Ishikawa (cell line): ENCODE measurements around the gene TOX2.

Experiments
- CEBPB ChIP-seq: IDR thresholded peaks from 2 replicates; pipeline ENCODE4 v1.6.1; 2012
- CREB1 ChIP-seq: IDR thresholded peaks from 2 replicates; pipeline ENCODE4 v1.6.1; 2012; ENCODE audit warnings: low read depth
- EGR1 ChIP-seq: IDR thresholded peaks from 2 replicates; pipeline ENCODE4 v1.6.1; 2012
- EP300 ChIP-seq: IDR thresholded peaks from 2 replicates; pipeline ENCODE4 v1.6.1; 2012; ENCODE audit warnings: borderline replicate concordance
- FOXM1 ChIP-seq: IDR thresholded peaks from 2 replicates; pipeline ENCODE4 v1.6.1; 2012; ENCODE audit warnings: low read depth, borderline replicate concordance
- NFIC ChIP-seq: IDR thresholded peaks from 2 replicates; pipeline ENCODE4 v1.6.1; 2012
- RAD21 ChIP-seq: IDR thresholded peaks from 2 replicates; pipeline ENCODE4 v1.6.1; 2012; ENCODE audit warnings: low read depth
- REST ChIP-seq: IDR thresholded peaks from 2 replicates; pipeline ENCODE4 v1.6.1; 2012; ENCODE audit warnings: low read depth, mild to moderate bottlenecking
- TAF1 ChIP-seq: IDR thresholded peaks from 2 replicates; pipeline ENCODE4 v1.6.1; 2012; ENCODE audit warnings: low read depth, mild to moderate bottlenecking
- TCF12 ChIP-seq: IDR thresholded peaks from 2 replicates; pipeline ENCODE4 v1.6.1; 2012; ENCODE audit warnings: low read depth
- TEAD4 ChIP-seq: IDR thresholded peaks from 2 replicates; pipeline ENCODE4 v1.6.1; 2012
- YY1 ChIP-seq: IDR thresholded peaks from 2 replicates; pipeline ENCODE4 v1.6.1; 2012; ENCODE audit warnings: low read depth
- ZBTB7A ChIP-seq: IDR thresholded peaks from 2 replicates; pipeline ENCODE4 v1.6.1; 2012; ENCODE audit warnings: low read depth
- TF ChIP-seq, protein P1 (sequence below): IDR thresholded peaks from 2 replicates; pipeline ENCODE4 v1.6.1; 2012
- TF ChIP-seq, protein P2 (sequence below): IDR thresholded peaks from 2 replicates; pipeline ENCODE4 v1.6.1; 2012

The TOX2 gene

GRCh38 chr20:43894491-43894890 lies 20.2 kb upstream of the TOX2 start:
- no peak for TF ChIP-seq TCF12
- no peak for TF ChIP-seq EGR1
- TF ChIP-seq TAF1 = no peak
- TF ChIP-seq TEAD4 = no peak
- TF ChIP-seq CREB1 = no peak
- TF ChIP-seq, protein P1, sequence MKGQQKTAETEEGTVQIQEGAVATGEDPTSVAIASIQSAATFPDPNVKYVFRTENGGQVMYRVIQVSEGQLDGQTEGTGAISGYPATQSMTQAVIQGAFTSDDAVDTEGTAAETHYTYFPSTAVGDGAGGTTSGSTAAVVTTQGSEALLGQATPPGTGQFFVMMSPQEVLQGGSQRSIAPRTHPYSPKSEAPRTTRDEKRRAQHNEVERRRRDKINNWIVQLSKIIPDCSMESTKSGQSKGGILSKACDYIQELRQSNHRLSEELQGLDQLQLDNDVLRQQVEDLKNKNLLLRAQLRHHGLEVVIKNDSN = no peak
- TF ChIP-seq YY1 = no peak
- TF ChIP-seq ZBTB7A = no peak
- TF ChIP-seq EP300 = no peak
- no peak for TF ChIP-seq RAD21
- TF ChIP-seq NFIC = no peak
- no peak for TF ChIP-seq CEBPB
- no peak for TF ChIP-seq REST
- TF ChIP-seq, protein P2, sequence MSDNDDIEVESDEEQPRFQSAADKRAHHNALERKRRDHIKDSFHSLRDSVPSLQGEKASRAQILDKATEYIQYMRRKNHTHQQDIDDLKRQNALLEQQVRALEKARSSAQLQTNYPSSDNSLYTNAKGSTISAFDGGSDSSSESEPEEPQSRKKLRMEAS = no peak
- no peak for TF ChIP-seq FOXM1

DNA sequence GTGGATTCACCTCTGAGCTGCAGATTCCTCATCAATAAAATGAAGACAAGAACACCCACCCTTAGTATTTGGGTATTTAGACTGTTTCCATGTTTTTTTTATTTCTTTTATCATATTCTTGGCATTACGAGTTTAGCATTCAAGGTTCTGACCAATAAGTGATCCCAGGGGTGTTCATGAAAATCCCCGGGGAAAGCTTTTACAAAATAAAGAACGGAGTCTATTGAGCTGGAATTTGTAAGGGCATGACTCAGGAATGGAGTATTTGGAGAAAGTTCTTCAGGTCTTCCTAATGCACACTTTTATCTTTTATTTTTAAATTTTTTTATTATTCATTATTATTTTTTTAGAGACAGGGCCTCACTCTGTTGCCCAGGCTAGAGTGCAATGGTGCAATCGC lies 19.4 kb upstream of the TOX2 start:
- TF ChIP-seq YY1 = no peak
- no peak for TF ChIP-seq ZBTB7A
- no peak for TF ChIP-seq TAF1
- TF ChIP-seq EP300 = no peak
- TF ChIP-seq EGR1 = no peak
- no peak for TF ChIP-seq TEAD4
- no peak for TF ChIP-seq NFIC
- TF ChIP-seq CREB1 = no peak
- no peak for TF ChIP-seq FOXM1
- no peak for TF ChIP-seq REST
- TF ChIP-seq, protein P1 = no peak
- TF ChIP-seq, protein P2 = no peak
- no peak for TF ChIP-seq TCF12
- TF ChIP-seq CEBPB = no peak
- no peak for TF ChIP-seq RAD21

DNA sequence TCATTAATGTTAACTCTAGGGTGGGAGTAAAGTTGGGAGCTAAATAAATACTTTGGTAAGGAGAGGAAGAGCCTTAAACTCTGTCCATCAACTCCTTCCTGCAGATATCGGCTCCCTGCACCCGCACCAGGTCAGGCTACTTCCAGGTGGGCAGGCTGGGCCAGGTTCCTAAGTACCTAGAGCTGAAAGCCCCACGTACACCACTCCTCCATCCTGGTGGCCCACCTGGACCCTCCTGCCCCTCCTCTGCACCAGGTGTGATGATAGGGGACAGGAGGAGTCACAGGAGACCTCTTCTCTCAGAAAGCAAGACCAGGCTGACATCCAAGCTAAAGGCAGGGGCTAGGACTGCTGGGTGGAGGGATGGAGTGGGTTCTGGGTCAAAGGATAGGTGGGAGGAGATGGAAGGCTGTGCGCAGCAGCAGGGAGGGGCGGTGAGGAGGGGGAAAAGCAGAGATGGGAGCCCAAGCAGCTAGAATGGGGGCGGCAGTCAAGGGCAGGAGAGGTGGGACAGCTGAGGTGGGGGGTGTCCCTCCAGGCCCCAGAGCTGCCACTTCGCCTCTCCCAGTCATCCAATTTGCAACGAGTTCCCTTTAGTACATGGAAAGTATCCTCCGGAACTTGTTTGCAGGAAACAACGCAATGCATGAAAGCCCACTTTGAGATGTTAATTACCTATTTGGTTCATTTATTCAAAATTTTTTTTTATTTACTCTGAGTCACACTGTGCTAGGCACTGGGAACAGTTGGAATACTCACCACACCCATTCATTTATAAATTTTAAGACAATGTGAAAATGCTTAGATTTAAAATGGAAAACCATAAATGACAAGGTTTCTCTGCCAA lies 15.2 kb upstream of the TOX2 start:
- no peak for TF ChIP-seq CREB1
- no peak for TF ChIP-seq FOXM1
- no peak for TF ChIP-seq EGR1
- no peak for TF ChIP-seq RAD21
- TF ChIP-seq TAF1 = no peak
- no peak for TF ChIP-seq ZBTB7A
- TF ChIP-seq NFIC = no peak
- TF ChIP-seq, protein P1 = no peak
- TF ChIP-seq EP300 = no peak
- no peak for TF ChIP-seq CEBPB
- no peak for TF ChIP-seq YY1
- no peak for TF ChIP-seq TCF12
- TF ChIP-seq TEAD4 = no peak
- TF ChIP-seq, protein P2 = no peak
- no peak for TF ChIP-seq REST

GRCh38 chr20:43900121-43900466 lies 14.6 kb upstream of the TOX2 start:
- no peak for TF ChIP-seq EGR1
- no peak for TF ChIP-seq REST
- no peak for TF ChIP-seq NFIC
- TF ChIP-seq TCF12 = no peak
- TF ChIP-seq ZBTB7A = no peak
- no peak for TF ChIP-seq TEAD4
- TF ChIP-seq TAF1 = no peak
- TF ChIP-seq YY1 = no peak
